Measurements from ENCODE around the gene KLHL29.
"Not testable (repeated sequence)": the region's sequence is repeated elsewhere in the genome, so short reads cannot be mapped to it uniquely, and the experiment has no call there.

KLHL29 gene

GRCh38 chr2:23390152-23390551 lies 5.2 kb downstream of the KLHL29 start:
- Histone ChIP-seq H3K27ac (ENCODE audit: low read length) (no peak overlapping the region), H3K4me1 (ENCODE audit: low read length) (no peaks in the 10 kb centered on the region), H4K20me1 (ENCODE audit: insufficient read depth, low read length) (no peaks in the 10 kb centered on the region), H3K9me2 (replicated peaks; ENCODE audit: insufficient read depth, low read length) (no peaks in the 10 kb centered on the region), H3K36me3 (replicated peaks; ENCODE audit: insufficient read depth, low read length) (no peaks in the 10 kb centered on the region), H3K27me3 (replicated peaks; ENCODE audit: insufficient read depth, low read length) (peaks cover 20% of the 10 kb centered on the region), H3K9ac (ENCODE audit: low read length) (no peak overlapping the region), H3K4me2 (ENCODE audit: low read depth, low read length) (no peak overlapping the region), H2AFZ (ENCODE audit: low read length) (no peak overlapping the region), H3F3A (ENCODE audit: insufficient read depth, low read length) (no peaks in the 10 kb centered on the region), H3K79me2 (ENCODE audit: low read length) (no peaks in the 10 kb centered on the region), H3K4me3 (ENCODE audit: low read length) (no peak overlapping the region), H3K9me3 (replicated peaks; ENCODE audit: insufficient read depth, low read length) (no peaks in the 10 kb centered on the region)
- no peak for DNase-seq
- TF ChIP-seq EZH2phosphoT487 (IDR thresholded peaks at IDR 0.05; ENCODE audit: low read length): no peak
- TF ChIP-seq, protein P1, sequence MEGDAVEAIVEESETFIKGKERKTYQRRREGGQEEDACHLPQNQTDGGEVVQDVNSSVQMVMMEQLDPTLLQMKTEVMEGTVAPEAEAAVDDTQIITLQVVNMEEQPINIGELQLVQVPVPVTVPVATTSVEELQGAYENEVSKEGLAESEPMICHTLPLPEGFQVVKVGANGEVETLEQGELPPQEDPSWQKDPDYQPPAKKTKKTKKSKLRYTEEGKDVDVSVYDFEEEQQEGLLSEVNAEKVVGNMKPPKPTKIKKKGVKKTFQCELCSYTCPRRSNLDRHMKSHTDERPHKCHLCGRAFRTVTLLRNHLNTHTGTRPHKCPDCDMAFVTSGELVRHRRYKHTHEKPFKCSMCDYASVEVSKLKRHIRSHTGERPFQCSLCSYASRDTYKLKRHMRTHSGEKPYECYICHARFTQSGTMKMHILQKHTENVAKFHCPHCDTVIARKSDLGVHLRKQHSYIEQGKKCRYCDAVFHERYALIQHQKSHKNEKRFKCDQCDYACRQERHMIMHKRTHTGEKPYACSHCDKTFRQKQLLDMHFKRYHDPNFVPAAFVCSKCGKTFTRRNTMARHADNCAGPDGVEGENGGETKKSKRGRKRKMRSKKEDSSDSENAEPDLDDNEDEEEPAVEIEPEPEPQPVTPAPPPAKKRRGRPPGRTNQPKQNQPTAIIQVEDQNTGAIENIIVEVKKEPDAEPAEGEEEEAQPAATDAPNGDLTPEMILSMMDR (IDR thresholded peaks at IDR 0.05; ENCODE audit: low read length): no peak
- TF ChIP-seq EZH2 (optimal IDR thresholded peaks at IDR 0.05; ENCODE audit: low read depth, low read length): no peak

DNA sequence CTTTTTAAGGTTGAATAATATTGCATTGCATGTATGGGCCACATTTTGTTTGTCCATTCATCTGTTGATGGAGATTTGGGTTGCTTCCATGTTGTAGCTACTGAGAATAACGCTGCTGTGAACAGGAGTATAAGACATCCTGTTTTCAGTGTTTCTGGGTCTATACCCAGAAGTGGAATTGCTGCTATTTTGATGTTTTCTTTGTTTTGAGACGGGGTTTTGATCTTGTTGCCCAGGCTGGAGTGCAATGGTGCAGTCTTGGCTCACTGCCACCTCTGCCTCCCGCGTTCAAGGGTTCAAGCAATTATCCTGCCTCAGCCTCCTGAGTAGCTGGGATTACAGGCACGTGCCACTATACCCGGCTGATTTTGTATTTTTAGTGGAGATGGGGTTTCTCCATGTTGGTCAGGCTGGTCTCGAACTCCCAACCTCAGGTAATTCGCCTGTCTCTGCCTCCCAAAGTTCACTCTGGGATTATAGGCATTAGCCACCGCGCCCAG lies 6.3 kb downstream of the KLHL29 start:
- H3K79me2 ChIP-seq (ENCODE audit: low read length); H3K9me3 ChIP-seq (replicated peaks; ENCODE audit: insufficient read depth, low read length); H3K9ac ChIP-seq (ENCODE audit: low read length); H3K36me3 ChIP-seq (replicated peaks; ENCODE audit: insufficient read depth, low read length); H3K4me3 ChIP-seq (ENCODE audit: low read length); H3K9me2 ChIP-seq (replicated peaks; ENCODE audit: insufficient read depth, low read length); H3K4me2 ChIP-seq (ENCODE audit: low read depth, low read length); DNase-seq; H3K27ac ChIP-seq (ENCODE audit: low read length); H2AFZ ChIP-seq (ENCODE audit: low read length); H4K20me1 ChIP-seq (ENCODE audit: insufficient read depth, low read length); H3F3A ChIP-seq (ENCODE audit: insufficient read depth, low read length); H3K4me1 ChIP-seq (ENCODE audit: low read length): not testable (repeated sequence)
- peaks cover 14% of the 10 kb centered on the region for H3K27me3 ChIP-seq (replicated peaks; ENCODE audit: insufficient read depth, low read length)

- Histone ChIP-seq H3K27ac (ENCODE audit: low read length) (no peak overlapping the region), H3K9ac (ENCODE audit: low read length) (no peak overlapping the region), H3F3A (ENCODE audit: insufficient read depth, low read length) (no peaks in the 10 kb centered on the region), H3K9me3 (replicated peaks; ENCODE audit: insufficient read depth, low read length) (no peaks in the 10 kb centered on the region), H3K9me2 (replicated peaks; ENCODE audit: insufficient read depth, low read length) (no peaks in the 10 kb centered on the region), H3K4me1 (ENCODE audit: low read length) (no peaks in the 10 kb centered on the region), H3K36me3 (replicated peaks; ENCODE audit: insufficient read depth, low read length) (no peaks in the 10 kb centered on the region), H3K79me2 (ENCODE audit: low read length) (no peaks in the 10 kb centered on the region), H3K4me3 (ENCODE audit: low read length) (no peak overlapping the region), H3K27me3 (replicated peaks; ENCODE audit: insufficient read depth, low read length) (no peaks in the 10 kb centered on the region), H2AFZ (ENCODE audit: low read length) (no peak overlapping the region), H4K20me1 (ENCODE audit: insufficient read depth, low read length) (no peaks in the 10 kb centered on the region), H3K4me2 (ENCODE audit: low read depth, low read length) (no peak overlapping the region)
- DNase-seq: no peak
- TF ChIP-seq EZH2phosphoT487 (IDR thresholded peaks at IDR 0.05; ENCODE audit: low read length) (no peak), EZH2 (optimal IDR thresholded peaks at IDR 0.05; ENCODE audit: low read depth, low read length) (no peak)
- TF ChIP-seq, protein P1 (IDR thresholded peaks at IDR 0.05; ENCODE audit: low read length): no peak
Measured at GRCh38 chr2:23393722-23394121, 8.7 kb downstream of the KLHL29 start.

DNA sequence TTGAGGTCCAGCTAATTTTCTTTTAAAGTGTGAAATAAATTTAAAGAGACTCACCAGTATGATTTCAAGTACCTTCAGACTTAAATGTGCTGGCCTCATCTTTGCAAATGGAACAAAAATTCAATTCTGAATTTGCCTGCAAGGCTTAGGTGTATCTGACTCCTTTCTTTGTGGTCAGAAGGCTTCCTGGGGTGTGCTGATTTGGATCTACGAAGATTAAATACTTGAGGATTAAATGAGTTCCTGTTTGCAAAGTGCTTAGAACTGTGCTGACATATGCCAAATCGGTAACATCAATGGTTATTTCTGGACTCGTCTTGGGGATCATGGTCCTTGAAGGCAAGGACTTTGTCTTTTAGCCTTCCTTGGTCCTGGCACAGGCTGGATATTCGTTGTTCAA lies 9.7 kb downstream of the KLHL29 start:
- no peaks in the 10 kb centered on the region for H4K20me1 ChIP-seq (ENCODE audit: insufficient read depth, low read length)
- no peaks in the 10 kb centered on the region for H3K79me2 ChIP-seq (ENCODE audit: low read length)
- TF ChIP-seq, protein P1 (IDR thresholded peaks at IDR 0.05; ENCODE audit: low read length): no peak
- TF ChIP-seq EZH2phosphoT487 (IDR thresholded peaks at IDR 0.05; ENCODE audit: low read length) (no peak), EZH2 (optimal IDR thresholded peaks at IDR 0.05; ENCODE audit: low read depth, low read length) (no peak)
- no peak overlapping the region for H3K4me2 ChIP-seq (ENCODE audit: low read depth, low read length)
- H3F3A ChIP-seq (ENCODE audit: insufficient read depth, low read length): no peaks in the 10 kb centered on the region
- no peaks in the 10 kb centered on the region for H3K27me3 ChIP-seq (replicated peaks; ENCODE audit: insufficient read depth, low read length)
- no peak overlapping the region for H3K27ac ChIP-seq (ENCODE audit: low read length)
- no peak overlapping the region for H2AFZ ChIP-seq (ENCODE audit: low read length)
- no peaks in the 10 kb centered on the region for H3K4me1 ChIP-seq (ENCODE audit: low read length)
- H3K9me3 ChIP-seq (replicated peaks; ENCODE audit: insufficient read depth, low read length): no peaks in the 10 kb centered on the region
- no peaks in the 10 kb centered on the region for H3K9me2 ChIP-seq (replicated peaks; ENCODE audit: insufficient read depth, low read length)
- H3K4me3 ChIP-seq (ENCODE audit: low read length): no peak overlapping the region
- DNase-seq: no peak
- H3K9ac ChIP-seq (ENCODE audit: low read length): no peak overlapping the region
- no peaks in the 10 kb centered on the region for H3K36me3 ChIP-seq (replicated peaks; ENCODE audit: insufficient read depth, low read length)
